ENCODE data around the gene TMPO.

GRCh38 chr12:98470469-98471082, 44.8 kb upstream of the TMPO start:
- TF ChIP-seq CTCF (IDR thresholded peaks at IDR 0.05) = no peak
- no peak for TF ChIP-seq GATA2 (CRISPR knock-in tag; IDR thresholded peaks at IDR 0.05)
- TF ChIP-seq EP300 (IDR thresholded peaks at IDR 0.05; ENCODE audit: borderline replicate concordance in 1 of 2, low read depth in 1 of 2, low read length in 1 of 2) = no peak
- TF ChIP-seq RAD21 (IDR thresholded peaks at IDR 0.05; ENCODE audit: low read length) = no peak
- no peak for TF ChIP-seq TCF12 (IDR thresholded peaks at IDR 0.05)
- TF ChIP-seq GABPA (IDR thresholded peaks at IDR 0.05; ENCODE audit: low read depth) = no peak
- TF ChIP-seq, protein P1, sequence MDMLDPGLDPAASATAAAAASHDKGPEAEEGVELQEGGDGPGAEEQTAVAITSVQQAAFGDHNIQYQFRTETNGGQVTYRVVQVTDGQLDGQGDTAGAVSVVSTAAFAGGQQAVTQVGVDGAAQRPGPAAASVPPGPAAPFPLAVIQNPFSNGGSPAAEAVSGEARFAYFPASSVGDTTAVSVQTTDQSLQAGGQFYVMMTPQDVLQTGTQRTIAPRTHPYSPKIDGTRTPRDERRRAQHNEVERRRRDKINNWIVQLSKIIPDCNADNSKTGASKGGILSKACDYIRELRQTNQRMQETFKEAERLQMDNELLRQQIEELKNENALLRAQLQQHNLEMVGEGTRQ (IDR thresholded peaks at IDR 0.05; ENCODE audit: borderline replicate concordance, low read depth, low read length) = no peak
- no peak for TF ChIP-seq CHD2 (IDR thresholded peaks at IDR 0.05; ENCODE audit: low read length, partially characterized antibody)
- TF ChIP-seq, protein P2, sequence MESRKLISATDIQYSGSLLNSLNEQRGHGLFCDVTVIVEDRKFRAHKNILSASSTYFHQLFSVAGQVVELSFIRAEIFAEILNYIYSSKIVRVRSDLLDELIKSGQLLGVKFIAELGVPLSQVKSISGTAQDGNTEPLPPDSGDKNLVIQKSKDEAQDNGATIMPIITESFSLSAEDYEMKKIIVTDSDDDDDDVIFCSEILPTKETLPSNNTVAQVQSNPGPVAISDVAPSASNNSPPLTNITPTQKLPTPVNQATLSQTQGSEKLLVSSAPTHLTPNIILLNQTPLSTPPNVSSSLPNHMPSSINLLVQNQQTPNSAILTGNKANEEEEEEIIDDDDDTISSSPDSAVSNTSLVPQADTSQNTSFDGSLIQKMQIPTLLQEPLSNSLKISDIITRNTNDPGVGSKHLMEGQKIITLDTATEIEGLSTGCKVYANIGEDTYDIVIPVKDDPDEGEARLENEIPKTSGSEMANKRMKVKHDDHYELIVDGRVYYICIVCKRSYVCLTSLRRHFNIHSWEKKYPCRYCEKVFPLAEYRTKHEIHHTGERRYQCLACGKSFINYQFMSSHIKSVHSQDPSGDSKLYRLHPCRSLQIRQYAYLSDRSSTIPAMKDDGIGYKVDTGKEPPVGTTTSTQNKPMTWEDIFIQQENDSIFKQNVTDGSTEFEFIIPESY (IDR thresholded peaks at IDR 0.05; ENCODE audit: borderline replicate concordance, low read depth) = no peak
- no peak for TF ChIP-seq ELF1 (IDR thresholded peaks at IDR 0.05)
